ENCODE results near the gene LYRM7.

- TF ChIP-seq POLR2A (IDR thresholded peaks at IDR 0.05; ENCODE audit: low read depth, low read length), result no peak
- TF ChIP-seq POLR2AphosphoS5 (IDR thresholded peaks at IDR 0.05; ENCODE audit: low read depth, low read length), result no peak
- no peak for TF ChIP-seq TAF1 (IDR thresholded peaks at IDR 0.05; ENCODE audit: low read depth, low read length)
- TF ChIP-seq SPI1 (IDR thresholded peaks at IDR 0.05; ENCODE audit: low read depth, low read length), result no peak
- TF ChIP-seq POU2F2 (IDR thresholded peaks at IDR 0.05; ENCODE audit: low read depth, low read length), result no peak
- no peak for TF ChIP-seq PAX5 (IDR thresholded peaks at IDR 0.05; ENCODE audit: insufficient read depth, low read length, severe bottlenecking)
Measured at GRCh38 chr5:131226899-131227298, 56.2 kb downstream of the LYRM7 start.

Measured in GM12891 (cell line).